DMS 273 (cell line): Measurements from ENCODE around the gene SNURF.
"Not testable (repeated sequence)": the region's sequence is repeated elsewhere in the genome, so short reads cannot be mapped to it uniquely, and the experiment has no call there.

Experiments used
- DNase-seq: peaks from one replicate; lab custom pipeline; 2025; ENCODE audit not compliant: unreplicated experiment; lab: John Stamatoyannopoulos, UW

SNURF gene

DNA sequence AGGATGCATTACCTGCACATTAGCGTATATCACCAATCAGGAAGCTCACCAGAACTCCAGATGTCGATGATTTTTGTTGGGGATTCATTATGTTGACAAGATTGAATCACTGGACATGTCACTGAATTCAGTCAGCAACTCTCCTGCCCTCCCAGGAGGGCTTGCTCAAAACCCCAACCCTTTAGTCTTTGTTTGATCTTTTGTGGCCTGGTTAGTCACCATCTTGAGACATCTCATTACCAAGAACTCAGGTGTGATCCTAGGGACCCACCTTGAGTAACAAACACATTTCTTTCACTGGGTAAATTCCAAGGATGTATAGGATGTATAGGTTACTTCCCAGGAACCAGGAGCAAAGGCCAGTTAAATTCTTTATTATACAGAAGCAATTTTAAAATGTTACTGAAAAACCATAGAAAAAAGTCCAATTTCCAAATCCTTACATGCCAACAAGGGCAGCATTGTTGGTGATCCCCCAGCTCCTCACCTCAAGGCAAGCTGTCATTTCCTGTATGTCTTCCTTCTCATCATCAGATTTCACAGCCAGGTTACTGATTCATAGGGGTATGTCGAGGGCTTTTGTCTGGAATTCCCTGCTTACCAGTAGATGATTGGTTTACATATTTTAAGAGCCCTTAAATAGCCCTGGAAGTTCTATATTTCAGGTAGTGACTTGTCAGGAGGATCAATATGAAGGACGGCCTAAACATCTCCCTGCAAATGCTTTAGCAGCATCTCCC is 11.7 kb downstream of the SNURF start:
- no peak for DNase-seq

DNA sequence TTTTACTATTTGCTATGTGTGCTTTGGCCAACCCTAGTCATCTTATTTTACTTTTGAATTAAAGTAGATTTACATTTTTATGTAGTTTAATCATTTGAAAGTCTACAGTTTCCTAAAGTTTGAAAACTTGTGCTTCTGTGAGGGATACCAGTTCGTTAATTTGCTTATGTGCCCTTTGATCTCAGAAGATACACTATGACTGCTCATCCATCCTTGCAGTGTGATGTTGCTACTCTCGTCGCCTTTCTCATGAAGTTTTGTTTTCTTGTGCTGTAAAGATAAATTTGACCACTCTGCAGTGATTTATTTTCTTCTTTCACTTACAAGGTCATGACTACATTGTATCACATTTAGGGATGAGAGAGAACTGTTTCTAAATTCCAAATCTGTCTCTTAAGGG is 16.3 kb downstream of the SNURF start:
- no peak for DNase-seq

DNA sequence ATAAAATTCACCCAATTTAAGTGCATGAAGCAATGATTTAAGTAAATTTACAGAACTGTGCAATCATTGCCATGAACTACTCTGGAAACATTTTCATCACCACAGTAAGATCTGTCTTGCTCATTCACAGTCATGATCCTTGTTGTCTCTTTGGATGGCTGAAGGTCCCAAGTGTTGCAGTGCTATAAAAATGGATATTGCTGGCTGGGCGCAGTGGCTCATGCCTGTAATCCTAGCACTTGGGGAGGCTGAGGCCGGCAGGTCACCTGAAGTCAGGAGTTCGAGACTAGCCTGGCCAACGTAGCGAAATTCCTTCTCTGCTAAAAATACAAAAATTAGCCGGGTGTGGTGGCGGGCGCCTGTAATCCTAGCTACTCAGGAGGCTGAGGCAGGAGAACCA is 17.0 kb downstream of the SNURF start:
- no peak for DNase-seq

DNA sequence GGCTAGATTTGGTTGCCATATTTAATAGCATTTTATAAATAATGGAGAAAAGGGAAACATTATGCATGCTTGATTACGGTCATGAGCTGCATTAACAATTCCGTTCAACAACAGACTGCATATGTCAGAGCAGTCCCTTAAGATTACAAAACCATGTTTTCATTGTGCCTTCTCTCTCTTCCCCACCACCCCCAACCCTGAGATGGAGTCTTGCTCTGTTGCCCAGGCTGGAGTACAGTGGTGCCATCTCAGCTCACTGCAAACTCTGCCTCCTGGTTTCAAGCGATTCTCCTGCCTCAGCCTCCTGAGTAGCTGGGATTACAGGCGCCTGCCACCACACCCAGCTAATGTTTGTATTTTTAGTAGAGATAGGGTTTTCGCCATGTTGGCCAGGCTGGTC is 17.9 kb downstream of the SNURF start:
- DNase-seq = not testable (repeated sequence)

DNA sequence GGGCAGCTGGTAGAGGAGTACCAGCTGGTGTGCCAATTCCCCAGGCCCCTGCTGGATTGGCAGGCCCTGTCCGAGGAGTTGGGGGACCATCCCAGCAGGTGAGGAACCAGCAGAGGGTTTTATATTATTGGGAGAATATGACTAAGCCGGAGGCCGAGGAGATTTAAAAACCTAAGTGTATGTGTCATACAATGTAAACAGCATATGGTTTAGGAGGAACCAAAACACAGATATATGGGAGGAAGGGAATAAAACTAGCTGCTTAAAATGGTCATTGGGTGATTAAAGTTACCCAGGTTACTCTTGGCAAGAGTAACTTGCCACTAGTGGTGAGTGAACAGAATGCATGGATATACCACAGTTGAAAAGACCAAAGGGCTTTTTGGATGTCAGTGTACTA is 22.1 kb downstream of the SNURF start:
- peak; percentile 4 for DNase-seq

DNA sequence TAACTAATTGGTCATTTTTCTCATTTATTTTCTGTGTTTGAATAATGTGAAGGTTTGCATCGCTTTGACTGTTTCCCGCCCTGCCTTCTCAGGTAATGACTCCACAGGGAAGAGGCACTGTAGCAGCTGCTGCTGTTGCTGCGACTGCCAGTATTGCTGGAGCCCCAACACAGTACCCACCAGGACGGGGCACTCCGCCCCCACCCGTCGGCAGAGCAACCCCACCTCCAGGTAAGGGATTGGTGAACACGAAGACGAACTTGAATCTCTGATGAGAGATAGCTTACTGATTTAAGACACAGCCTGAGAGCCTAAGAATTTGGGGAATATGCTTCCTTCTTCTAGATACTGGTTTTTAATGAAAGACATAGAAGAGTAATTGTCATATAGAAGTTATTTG is 22.9 kb downstream of the SNURF start:
- no peak for DNase-seq

DNA sequence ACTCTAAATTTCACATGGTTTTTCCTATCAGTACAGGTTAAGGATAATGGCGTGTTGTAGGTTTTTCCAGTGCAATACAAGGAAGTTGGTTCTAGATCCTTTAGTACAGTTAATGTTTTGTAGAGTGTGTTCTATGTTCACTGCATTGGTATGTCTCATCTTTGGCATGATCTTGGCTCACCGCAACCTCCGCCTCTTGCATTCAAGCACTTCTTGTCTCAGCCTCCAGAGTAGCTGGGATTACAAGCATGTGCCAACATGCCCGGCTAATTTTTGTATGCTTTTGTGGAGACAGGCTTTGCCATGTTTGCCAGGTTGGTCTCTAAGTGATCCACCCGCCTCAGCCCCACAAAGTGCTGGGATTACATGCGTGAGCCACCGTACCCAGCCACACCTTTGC is 30.4 kb downstream of the SNURF start:
- no peak for DNase-seq

DNA sequence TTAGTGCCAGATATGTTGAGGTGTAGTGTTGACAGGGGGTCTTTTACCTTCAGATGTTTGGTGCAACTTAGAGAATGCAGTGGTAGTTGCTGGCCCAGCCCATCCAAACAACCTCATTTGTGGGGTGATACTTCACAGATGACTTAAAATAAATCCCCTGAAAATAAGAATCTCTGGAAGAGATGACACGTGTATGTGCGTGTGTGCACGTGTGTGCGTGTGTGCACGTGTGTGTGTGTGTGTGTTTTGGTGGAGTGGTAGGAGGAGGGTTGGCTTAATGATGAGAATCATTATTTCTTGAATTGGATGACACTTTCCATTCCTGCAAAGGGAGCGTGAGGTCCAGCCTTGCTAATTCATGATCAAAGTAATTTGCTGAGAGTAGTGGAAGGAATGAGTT is 31.9 kb downstream of the SNURF start:
- no peak for DNase-seq
